Stimulated activated CD8-positive, alpha-beta memory T cell treated with anti-CD3 and anti-CD28 coated beads, Interleukin-15, amount 100 ng/mL, for 1 hour (primary cell): ENCODE data around the gene PAXX.
A peak's percentile ranks its signal among the peaks of the same experiment; 100 is the strongest.

ENCODE experiments used
- DNase-seq: peaks from one replicate; pipeline ENCODE4 v3.0.0-alpha.2; 2020; ENCODE audit warnings: low read depth

The PAXX gene

GRCh38 chr9:136968333-136969127 lies 23.7 kb upstream of the PAXX start:
- no peak for DNase-seq

GRCh38 chr9:136969150-136969549 lies 23.1 kb upstream of the PAXX start:
- no peak for DNase-seq

- DNase-seq = no peak
Observed at GRCh38 chr9:136969774-136970173, 22.4 kb upstream of the PAXX start.

GRCh38 chr9:136970361-136970760 lies 21.9 kb upstream of the PAXX start:
- DNase-seq = no peak

GRCh38 chr9:136971746-136972145 lies 20.5 kb upstream of the PAXX start:
- no peak for DNase-seq

- no peak for DNase-seq
Observed at GRCh38 chr9:136972335-136972734, 19.9 kb upstream of the PAXX start.

GRCh38 chr9:136972743-136973142 lies 19.5 kb upstream of the PAXX start:
- DNase-seq = no peak

- no peak for DNase-seq
Observed at GRCh38 chr9:136973618-136974617, 18.3 kb upstream of the PAXX start.

- DNase-seq = no peak
Observed at GRCh38 chr9:136974817-136975535, 17.2 kb upstream of the PAXX start.

- no peak for DNase-seq
Observed at GRCh38 chr9:136975644-136976043, 16.6 kb upstream of the PAXX start.

GRCh38 chr9:136977223-136977622 lies 15.0 kb upstream of the PAXX start, which contains the start of gene PTGDS:
Gene PTGDS (plus strand): TSS chr9:136977504. CDS start chr9:136977579, 75 bp downstream.
- no peak for DNase-seq

- no peak for DNase-seq
Observed at GRCh38 chr9:136977649-136978072, 14.6 kb upstream of the PAXX start.

GRCh38 chr9:136978073-136978864 lies 14.0 kb upstream of the PAXX start:
- DNase-seq = peak; percentile 55

- DNase-seq = no peak
Observed at GRCh38 chr9:136978865-136979544, 13.2 kb upstream of the PAXX start.

- DNase-seq = no peak
Observed at GRCh38 chr9:136979769-136980587, 12.2 kb upstream of the PAXX start.

- no peak for DNase-seq
Observed at GRCh38 chr9:136980669-136981478, 11.3 kb upstream of the PAXX start.

- no peak for DNase-seq
Observed at GRCh38 chr9:136981588-136982231, 10.5 kb upstream of the PAXX start.
